GM06990 (cell line): Measurements from ENCODE around the gene FAM216B.

Experiments used
- DNase-seq: peaks from one replicate; pipeline ENCODE4 v3.0.0-alpha.2; 2011; ENCODE audit not compliant: insufficient read length; ENCODE audit errors: extremely low read depth
- H3K27me3 ChIP-seq: replicated peaks from 2 replicates; pipeline ENCODE4 v1.6.0; 2011; ENCODE audit warnings: low read length; ENCODE audit not compliant: control insufficient read depth, insufficient read depth
- H3K36me3 ChIP-seq: 2 replicates; pipeline ENCODE4 v1.5.1; 2011; ENCODE audit warnings: low read length; ENCODE audit not compliant: control insufficient read depth, insufficient read depth
- H3K4me3 ChIP-seq: replicated peaks from 2 replicates; pipeline ENCODE4 v1.5.1; 2011; ENCODE audit warnings: low read depth, mild to moderate bottlenecking, control low read depth, low read length
- CTCF ChIP-seq: IDR thresholded peaks from 2 replicates; pipeline ENCODE4 v1.5.1; 2011; ENCODE audit warnings: low read length, control low read depth, mild to moderate bottlenecking, inconsistent platforms; ENCODE audit not compliant: insufficient read depth, poor library complexity, severe bottlenecking

FAM216B gene

GRCh38 chr13:42836930-42837690, 55.7 kb downstream of the FAM216B start:
- Histone ChIP-seq H3K27me3 (no peaks in the 10 kb centered on the region; the same call in 1 of the 2 replicates), H3K36me3 (no peaks in the 10 kb centered on the region), H3K4me3 (no peak overlapping the region)
- TF ChIP-seq CTCF: peak; percentile 13
- DNase-seq: no peak
